Testis (tissue), 3 donors: ENCODE data around the gene NPDC1. TPM values are rescaled to one million over a fixed set of nuclear protein-coding genes. Genes with fewer than 3 reads are reported as not detected.

Experiments used
- DNase-seq: peaks from one replicate; pipeline ENCODE4 v3.0.0-alpha.2; 2019
- H3K27ac ChIP-seq, 2 donors: fragments of 200-600 bp; sonication (generic); one replicate each; pipeline ENCODE4 v1.5.1; 2019
- H3K27me3 ChIP-seq: fragments of 200-600 bp; sonication (generic); one replicate; pipeline ENCODE4 v1.5.1; 2019
- H3K36me3 ChIP-seq: fragments of 200-600 bp; sonication (generic); one replicate; pipeline ENCODE4 v1.5.1; 2017; ENCODE audit warnings: low read depth; ENCODE audit errors: missing control alignments
- H3K4me1 ChIP-seq: fragments of 200-600 bp; sonication (generic); one replicate; pipeline ENCODE4 v1.5.1; 2019
- H3K4me3 ChIP-seq, 2 donors: fragments of 200-600 bp; sonication (generic); one replicate each; pipeline ENCODE4 v1.5.1; 2017 to 2019
- H3K9me3 ChIP-seq: fragments of 200-600 bp; sonication (generic); one replicate; pipeline ENCODE4 v1.5.1; 2017
- CTCF ChIP-seq, 3 experiments: fragments of 450-650 bp in 2 of 3; fragments of 200-600 bp in 1 of 3; sonication (generic) in 1 of 3; IDR thresholded peaks; one replicate each; pipeline ENCODE4 v1.5.1; 2016 to 2019; ENCODE audit warnings: antibody characterized with exemption in 3 of 3, mild to moderate bottlenecking in 2 of 3, moderate library complexity in 1 of 3
- POLR2A ChIP-seq: fragments of 450-650 bp; IDR thresholded peaks from one replicate; pipeline ENCODE4 v1.6.1; 2017; ENCODE audit warnings: antibody characterized with exemption, mild to moderate bottlenecking, moderate library complexity
- WGBS, 2 donors: methylation state at CpG; one replicate each; pipeline ENCODE4 v1.1.5; 2018; 5-methylcytosine and 5-hydroxymethylcytosine counted together
- intact Hi-C: fragments of 100-400 bp; cut with DNase I; formaldehyde crosslinking; loops from one replicate; pipeline ENCODE4 v1.15.1; 2023; ENCODE audit warnings: low total_unique reads
- polyA plus RNA-seq: library from polyadenylated mRNA; stranded (reverse); fragments of 350-450 nt; fragmentation: Illumina TruSeq; extraction: RNeasy Lipid Tissue Mini Kit (QIAGEN cat#74804); gene quantifications from one replicate; pipeline ENCODE4 v1.2.3, GENCODE V29; 2014; ENCODE audit warnings: low read depth, low replicate concordance; ENCODE audit not compliant: insufficient read depth
- total RNA-seq, 2 donors: library from RNA; depleted of rRNA; stranded (reverse); fragments of >200 nt; gene quantifications; one replicate each; pipeline ENCODE4 v1.2.3, GENCODE V29; 2016

NPDC1 gene
- total and polyA plus RNA-seq, 3 donors from 2014 or later = 47.7 to 103 (median 75.9) TPM

GRCh38 chr9:137052998-137053943, 7.3 kb upstream of the NPDC1 start:
- no peak for DNase-seq
- intact Hi-C loops = no loop called here
- no peak overlapping the region for H3K27ac ChIP-seq
- no peaks in the 10 kb centered on the region for H3K9me3 ChIP-seq
- 18 to 67% methylated on average over 6 to 46 of the region's 71 CpGs for WGBS, 2 donors
- H3K4me3 ChIP-seq = peak overlapping the region; percentile 44 to 60
- TF ChIP-seq POLR2A = no peak
- no peak for TF ChIP-seq CTCF (IDR thresholded peaks at IDR 0.05)
- H3K4me1 ChIP-seq = peaks cover 34% of the 10 kb centered on the region
- no peaks in the 10 kb centered on the region for H3K27me3 ChIP-seq
- no peaks in the 10 kb centered on the region for H3K36me3 ChIP-seq

GRCh38 chr9:137052293-137052692, 6.3 kb upstream of the NPDC1 start:
- no peak for DNase-seq
- peaks cover 34% of the 10 kb centered on the region for H3K4me1 ChIP-seq
- no peak for TF ChIP-seq POLR2A
- TF ChIP-seq CTCF (IDR thresholded peaks at IDR 0.05) = no peak
- intact Hi-C loops = no loop called here
- H3K27ac ChIP-seq = no peak overlapping the region
- H3K36me3 ChIP-seq = no peaks in the 10 kb centered on the region
- H3K4me3 ChIP-seq = no peak overlapping the region
- 79% methylated on average over 8 of the region's 8 CpGs; no CpG with 5 or more reads in 1 of the 2 donors for WGBS, 2 donors
- H3K9me3 ChIP-seq = no peaks in the 10 kb centered on the region
- H3K27me3 ChIP-seq = no peaks in the 10 kb centered on the region

- Histone ChIP-seq H3K9me3 (no peaks in the 10 kb centered on the region), H3K27ac (no peak overlapping the region), H3K4me1 (peaks cover 33% of the 10 kb centered on the region), H3K36me3 (no peaks in the 10 kb centered on the region), H3K27me3 (no peaks in the 10 kb centered on the region), H3K4me3 (no peak overlapping the region)
- intact Hi-C loops = no loop called here
- 87% methylated on average over 17 of the region's 17 CpGs; no CpG with 5 or more reads in 1 of the 2 donors for WGBS, 2 donors
- TF ChIP-seq CTCF (IDR thresholded peaks at IDR 0.05) (no peak), POLR2A (no peak)
- DNase-seq = no peak
Observed at GRCh38 chr9:137051145-137051724, 5.3 kb upstream of the NPDC1 start.

- WGBS, 2 donors = 82 to 89% methylated on average over 4 to 5 of the region's 5 CpGs
- intact Hi-C loops = no loop called here
- Histone ChIP-seq H3K4me1 (peaks cover 27% of the 10 kb centered on the region), H3K9me3 (no peaks in the 10 kb centered on the region), H3K27me3 (no peaks in the 10 kb centered on the region), H3K36me3 (no peaks in the 10 kb centered on the region), H3K4me3 (no peak overlapping the region), H3K27ac (no peak overlapping the region)
- DNase-seq = no peak
- TF ChIP-seq POLR2A (no peak), CTCF (IDR thresholded peaks at IDR 0.05) (no peak)
Observed at GRCh38 chr9:137050570-137050969, 4.6 kb upstream of the NPDC1 start.
